Right renal cortex interstitium (tissue), 3 donors: ENCODE data around the gene NOTCH1. TPM values are rescaled to one million over a fixed set of nuclear protein-coding genes. Genes with fewer than 3 reads are reported as not detected.

Experiments used
- DNase-seq, 3 donors: peaks; one replicate each; pipeline ENCODE4 v3.0.0-alpha.2; 2013; ENCODE audit warnings: low read depth in 3 of 3, low spot score in 2 of 3
- polyA plus RNA-seq, 3 donors: library from polyadenylated mRNA; unstranded; fragments of 120-200 nt; gene quantifications; one replicate each; pipeline ENCODE4 v1.2.1, GENCODE V29; 2013; ENCODE audit not compliant: insufficient read length in 3 of 3

NOTCH1 gene
- polyA plus RNA-seq, 3 donors, result 21.0 to 24.5 (median 22.3) TPM

DNA sequence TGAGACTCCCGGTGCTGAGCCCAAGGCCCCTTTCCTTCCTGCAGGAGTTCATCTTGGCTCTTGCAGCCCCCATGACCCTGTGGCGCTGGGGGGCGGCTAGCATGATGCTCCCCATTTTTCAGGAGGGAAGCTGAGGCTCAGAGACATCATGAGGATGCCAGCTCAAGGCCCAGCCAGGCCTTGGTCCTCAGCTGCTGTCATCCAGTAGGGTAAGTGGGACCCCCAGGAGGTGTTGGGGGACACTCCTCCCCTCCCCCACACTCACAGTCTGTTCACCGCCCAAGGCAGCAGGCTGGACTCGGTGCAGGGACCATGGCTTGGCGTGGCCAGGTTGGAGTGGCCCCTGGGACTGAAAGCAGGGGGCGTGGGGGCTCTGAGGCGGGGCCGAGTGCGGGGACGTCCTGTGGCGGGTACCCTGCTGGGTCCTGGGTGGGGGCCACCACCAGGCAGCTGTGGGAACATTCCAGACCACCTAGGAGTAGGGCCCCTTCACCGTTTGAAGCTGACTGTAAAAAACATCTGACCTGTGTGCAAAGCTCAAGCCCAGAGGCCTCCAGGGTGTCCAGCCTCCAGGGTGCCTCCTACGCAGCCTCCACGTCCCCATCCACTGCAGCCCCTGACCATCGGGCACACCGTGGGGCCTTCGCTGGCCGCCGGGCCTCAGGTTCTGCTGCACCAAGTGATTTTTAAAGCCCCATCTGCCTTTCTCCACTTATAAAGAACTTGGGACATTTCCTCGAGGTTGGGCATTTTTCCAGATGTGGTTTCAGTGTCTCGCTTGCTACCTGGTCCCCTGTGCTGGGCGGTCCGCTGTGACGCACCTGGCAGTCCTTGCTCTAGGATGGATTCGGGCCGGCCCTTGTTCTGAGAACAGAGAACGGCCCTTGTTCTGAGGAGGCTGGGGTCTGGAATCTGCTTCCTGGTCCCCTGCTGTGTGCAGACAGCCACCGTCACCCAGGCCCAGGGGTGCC is 3.4 kb upstream of the NOTCH1 start:
- no peak for DNase-seq

GRCh38 chr9:136547508-136548215 is 1.8 kb upstream of the NOTCH1 start:
- no peak for DNase-seq

- DNase-seq, result no peak
Observed at GRCh38 chr9:136546697-136547501, 1.1 kb upstream of the NOTCH1 start.

DNA sequence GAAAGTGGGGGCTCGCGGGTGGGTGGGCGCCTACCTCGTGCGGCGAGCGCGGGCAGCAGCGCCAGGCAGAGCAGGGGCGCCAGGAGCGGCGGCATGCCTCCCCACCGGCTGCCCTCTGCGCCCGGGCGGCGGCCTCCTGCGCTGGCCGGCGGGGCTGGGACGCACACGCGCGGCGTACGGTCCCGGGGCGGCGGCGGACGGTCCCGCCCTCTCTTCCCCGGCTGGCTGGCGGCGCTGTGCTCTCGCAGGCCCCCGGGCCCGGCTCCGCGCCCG is 220 bp downstream of the NOTCH1 start:
- no peak for DNase-seq

- DNase-seq, result no peak
Observed at GRCh38 chr9:136544964-136545691, 720 bp downstream of the NOTCH1 start.

DNA sequence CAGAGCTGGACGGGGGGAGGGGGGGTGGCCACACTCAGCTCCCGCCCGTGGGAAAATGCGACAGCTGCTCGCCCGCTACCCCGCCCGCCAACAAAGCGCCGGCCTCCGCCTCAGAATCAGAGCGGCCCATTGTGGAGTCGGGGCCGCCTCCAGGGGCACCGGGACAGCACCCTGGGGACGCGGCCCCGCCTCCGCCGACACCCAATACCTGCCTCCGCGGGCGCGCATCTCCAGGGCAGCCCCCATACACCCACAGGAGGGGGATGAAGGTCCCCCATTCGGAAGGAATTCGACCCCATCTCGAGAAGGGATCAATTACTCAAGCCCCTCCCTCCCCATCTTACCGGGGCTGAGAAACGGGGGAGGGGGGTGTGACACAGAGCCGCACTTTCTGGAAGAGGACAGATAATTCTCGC is 1.3 kb downstream of the NOTCH1 start:
- DNase-seq, result no peak

- DNase-seq, result no peak
Observed at GRCh38 chr9:136543830-136544547, 1.9 kb downstream of the NOTCH1 start.

DNA sequence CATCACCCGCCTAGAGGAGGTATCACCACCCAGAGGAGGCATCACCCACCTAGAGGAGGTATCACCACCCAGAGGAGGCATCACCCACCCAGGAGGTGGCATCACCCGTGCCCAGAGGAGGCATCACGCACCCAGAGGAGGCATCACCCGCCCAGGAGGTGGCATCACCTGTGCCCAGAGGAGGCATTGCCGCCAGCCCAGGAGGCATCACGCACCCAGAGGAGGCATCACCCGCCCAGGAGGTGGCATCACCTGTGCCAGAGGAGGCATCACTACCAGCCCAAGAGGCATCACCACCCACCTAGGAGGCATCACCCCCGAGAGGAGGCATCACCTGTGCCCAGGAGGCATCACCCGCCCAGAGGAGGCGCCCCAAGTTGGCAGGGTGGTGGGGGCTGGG is 2.6 kb downstream of the NOTCH1 start:
- no peak for DNase-seq

- DNase-seq, result no peak
Observed at GRCh38 chr9:136542241-136543040, 3.4 kb downstream of the NOTCH1 start.

DNA sequence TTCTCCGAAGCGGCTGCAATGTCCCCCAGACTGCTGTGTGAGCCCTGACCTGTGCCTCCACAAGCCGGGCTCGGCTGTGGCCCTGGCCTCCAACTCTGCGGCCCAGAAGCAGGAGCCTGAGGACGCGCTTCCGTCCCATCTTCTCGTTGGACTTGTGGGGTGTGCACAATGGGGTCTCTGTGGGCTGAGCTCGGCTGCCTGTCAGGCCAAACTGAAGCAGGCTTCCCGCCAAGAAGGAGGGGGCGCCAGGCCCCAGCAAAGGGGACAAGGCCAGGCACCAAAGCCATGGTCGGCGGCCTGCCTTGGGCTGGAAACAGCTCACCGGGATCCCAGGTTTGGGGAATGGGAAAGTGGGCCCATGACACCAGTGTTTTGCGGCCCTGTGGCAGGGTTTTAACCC is 4.1 kb downstream of the NOTCH1 start:
- DNase-seq, result no peak

GRCh38 chr9:136541179-136541578 is 4.7 kb downstream of the NOTCH1 start:
- no peak for DNase-seq

DNA sequence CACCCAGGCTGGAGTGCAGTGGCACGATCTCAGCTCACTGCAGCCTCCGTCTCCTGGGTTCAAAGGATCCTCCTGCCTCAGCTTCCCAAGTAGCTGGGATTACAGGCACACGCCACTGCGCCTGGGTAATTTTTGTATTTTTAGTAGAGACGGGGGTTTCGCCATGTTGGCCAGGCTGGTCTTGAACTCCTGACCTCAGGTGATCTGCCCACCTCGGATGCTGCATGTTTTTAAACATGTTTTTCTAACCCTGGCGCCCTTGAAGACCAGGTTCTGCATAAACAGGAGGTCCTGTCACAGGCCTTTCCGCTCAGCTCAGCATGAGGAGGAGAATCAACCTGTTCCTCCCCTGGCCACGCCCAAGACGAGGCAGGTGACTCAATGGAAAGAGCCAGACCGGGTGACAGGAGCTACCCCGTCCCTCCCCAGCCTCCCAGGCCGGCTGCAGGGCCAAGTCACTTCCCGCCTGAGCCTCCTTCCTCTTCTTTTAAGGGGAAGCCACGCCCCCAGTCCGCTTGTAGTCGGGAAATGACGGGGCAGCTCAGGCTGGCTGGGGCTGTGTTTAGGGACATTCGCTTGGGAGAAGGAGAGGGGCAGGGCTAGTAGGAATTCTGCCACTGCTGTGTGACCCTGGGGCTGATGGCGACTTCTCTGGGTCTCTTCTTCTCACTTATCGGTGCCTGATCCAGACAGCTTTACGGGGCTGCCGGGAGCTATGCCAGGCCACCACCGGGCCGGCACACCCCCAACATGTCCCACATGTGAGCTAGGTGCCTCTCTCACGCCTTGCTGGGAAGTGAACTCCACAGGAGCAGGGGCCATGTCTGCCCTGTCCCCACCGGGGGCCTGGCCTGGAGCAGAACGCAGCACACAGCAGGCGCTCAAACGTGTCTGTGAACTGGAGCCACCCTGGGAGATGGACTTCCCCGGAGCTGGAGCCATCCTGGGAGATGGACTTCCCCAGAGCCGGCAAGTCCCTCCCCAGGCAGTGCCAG is 6.1 kb downstream of the NOTCH1 start:
- no peak for DNase-seq

- no peak for DNase-seq
Observed at GRCh38 chr9:136538599-136539426, 7.0 kb downstream of the NOTCH1 start.

DNA sequence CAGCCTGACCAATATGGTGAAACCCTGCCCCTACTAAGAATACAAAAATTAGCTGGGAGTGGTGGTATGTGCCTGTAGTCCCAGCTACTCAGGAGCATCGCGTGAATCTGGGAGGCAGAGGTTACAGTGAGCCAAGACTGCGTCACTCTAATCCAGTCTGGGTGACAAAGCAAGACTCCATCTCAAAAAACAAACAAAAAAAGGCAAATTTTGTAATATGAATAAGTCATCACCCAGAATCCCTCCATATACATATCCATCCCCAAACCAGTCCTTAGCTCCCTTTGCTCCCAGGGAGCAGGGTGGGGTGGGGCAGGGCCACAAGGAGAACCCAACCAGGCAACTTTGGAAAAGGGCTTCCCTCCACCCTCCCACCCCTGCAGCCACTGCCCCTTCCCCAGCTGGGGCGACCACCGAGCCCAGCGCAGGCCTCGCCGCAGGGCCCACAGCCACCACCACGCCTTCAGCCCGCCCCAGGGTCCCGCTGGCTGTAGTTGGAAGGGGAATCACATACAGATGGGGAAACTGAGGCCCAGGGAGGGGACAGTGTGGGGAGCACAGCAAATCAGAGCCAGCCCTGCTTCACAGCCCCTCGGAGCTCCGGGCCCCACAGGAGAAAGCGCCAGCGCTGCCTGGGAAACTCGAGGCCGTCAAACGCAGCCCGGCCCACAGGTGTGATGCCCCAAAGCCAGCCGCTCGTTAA is 7.8 kb downstream of the NOTCH1 start:
- no peak for DNase-seq

- DNase-seq, result no peak
Observed at GRCh38 chr9:136537411-136537810, 8.4 kb downstream of the NOTCH1 start.

DNA sequence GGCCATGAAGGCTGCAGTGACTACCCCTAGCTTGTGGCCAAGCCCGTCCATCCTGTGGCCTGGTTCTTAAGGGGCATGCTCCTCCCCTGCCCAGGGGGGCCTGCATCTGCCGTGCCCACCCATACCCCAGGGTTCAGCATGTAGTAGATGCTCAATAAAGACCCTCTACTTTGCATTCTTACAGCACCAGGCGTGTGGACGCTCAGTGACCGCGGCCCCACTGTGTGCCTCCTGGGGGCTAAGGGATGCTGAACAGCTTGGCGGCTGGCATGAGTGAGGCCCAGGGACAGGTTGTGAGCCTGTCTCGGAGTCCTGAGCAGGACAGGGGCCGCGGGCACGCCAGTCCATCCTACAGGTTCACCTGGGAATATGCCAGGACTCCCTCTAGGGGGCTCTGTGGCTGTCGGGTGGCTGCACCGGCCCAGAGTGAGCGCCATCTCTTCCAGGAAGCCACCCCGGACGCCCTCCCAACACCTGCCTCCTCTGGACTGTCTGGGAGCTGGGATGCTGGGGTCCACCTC is 9.1 kb downstream of the NOTCH1 start:
- no peak for DNase-seq
